H1 (cell line): Measurements from ENCODE around the gene KCNMA1. TPM values are rescaled to one million over a fixed set of nuclear protein-coding genes. Genes with fewer than 3 reads are reported as not detected.

Source experiments
- CTCF ChIA-PET: fragments of 300-600 bp; sonication (Branson Sonifier 250); formaldehyde crosslinking; loops from one replicate; lab custom pipeline; 2021; ENCODE audit not compliant: partially characterized antibody; lab: Charles Lee
- POLR2A ChIA-PET: fragments of 300-600 bp; sonication (Branson Sonifier 250); formaldehyde crosslinking; loops from one replicate; lab custom pipeline; 2021; ENCODE audit warnings: inconsistent platforms; ENCODE audit not compliant: partially characterized antibody; lab: Charles Lee
- DNase-seq, 2 experiments: peaks; one replicate each; pipeline versions ENCODE4 v3.0.0 to v3.0.0-alpha.2; 2010 to 2022; ENCODE audit warnings: low spot score in 2 of 2, low read depth in 1 of 2, mixed read lengths in 1 of 2
- FAIRE-seq: peaks from 2 replicates; lab custom pipeline; 2011; peaks lifted over from hg19 to GRCh38; lab: Jason Lieb, UNC
- H2AFZ ChIP-seq: 2 replicates; pipeline ENCODE4 v1.8.1; 2012; ENCODE audit warnings: low read length, inconsistent platforms
- H2AK5ac ChIP-seq: 2 replicates; pipeline ENCODE4 v1.6.1; 2013; ENCODE audit warnings: low read depth, low read length
- H2BK120ac ChIP-seq: replicated peaks from 2 replicates; pipeline ENCODE3; 2013; ENCODE audit warnings: low read depth, low read length, inconsistent platforms
- H2BK12ac ChIP-seq: 2 replicates; pipeline ENCODE4 v1.6.1; 2013; ENCODE audit warnings: low read depth, low read length
- H2BK15ac ChIP-seq: 2 replicates; pipeline ENCODE4 v1.6.1; 2013; ENCODE audit warnings: low read length
- H2BK20ac ChIP-seq: 2 replicates; pipeline ENCODE4 v1.6.1; 2013; ENCODE audit warnings: low read length
- H2BK5ac ChIP-seq: 2 replicates; pipeline ENCODE4 v1.6.1; 2013; ENCODE audit warnings: low read depth, low read length
- H3K14ac ChIP-seq: 2 replicates; pipeline ENCODE4 v1.6.1; 2013; ENCODE audit warnings: inconsistent platforms; ENCODE audit not compliant: insufficient read length
- H3K18ac ChIP-seq: 2 replicates; pipeline ENCODE4 v1.6.1; 2013; ENCODE audit warnings: low read length; ENCODE audit errors: extremely low read depth
- H3K23ac ChIP-seq: 2 replicates; pipeline ENCODE4 v1.6.1; 2013; ENCODE audit warnings: inconsistent platforms; ENCODE audit not compliant: insufficient read length
- H3K23me2 ChIP-seq: 2 replicates; pipeline ENCODE4 v1.6.1; 2013; ENCODE audit warnings: low read depth, low read length
- H3K27ac ChIP-seq: 2 replicates; pipeline ENCODE4 v1.6.1; 2011; ENCODE audit warnings: low read depth, low read length, inconsistent platforms
- H3K27me3 ChIP-seq, 4 experiments: replicated peaks in 1 of 4; 1 replicate in 1 of 4; 2 replicates in 3 of 4; pipeline versions ENCODE4 v1.6.1 to v1.8.1; 2011 to 2013; ENCODE audit warnings: low read length in 3 of 4, mild to moderate bottlenecking in 3 of 4, inconsistent platforms in 2 of 4, mixed read lengths in 2 of 4, moderate library complexity in 1 of 4; ENCODE audit not compliant: control insufficient read depth in 3 of 4, insufficient read depth in 3 of 4; ENCODE audit errors: extremely low read depth in 1 of 4
- H3K36me3 ChIP-seq, 4 experiments: 2 replicates each; pipeline versions ENCODE4 v1.6.1 to v1.8.1; 2011 to 2013; ENCODE audit warnings: mild to moderate bottlenecking in 4 of 4, low read length in 3 of 4, moderate library complexity in 2 of 4, control low read depth in 1 of 4, inconsistent platforms in 1 of 4; ENCODE audit not compliant: insufficient read depth in 4 of 4, control insufficient read depth in 2 of 4
- H3K4ac ChIP-seq: replicated peaks from 2 replicates; pipeline ENCODE3; 2013; ENCODE audit warnings: low read length, low read depth, mixed read lengths, inconsistent platforms; ENCODE audit not compliant: insufficient read length
- H3K4me1 ChIP-seq, 4 experiments: replicated peaks in 1 of 4; 1 replicate in 1 of 4; 2 replicates in 3 of 4; pipeline versions ENCODE4 v1.6.1 to v1.8.1; 2011 to 2013; ENCODE audit warnings: low read length in 3 of 4, inconsistent platforms in 2 of 4, mixed read lengths in 1 of 4; ENCODE audit not compliant: insufficient read depth in 4 of 4, control insufficient read depth in 3 of 4
- H3K4me2 ChIP-seq, 2 experiments: 2 replicates each; pipeline versions ENCODE4 v1.6.1 to v1.8.1; 2011 to 2013; ENCODE audit warnings: low read depth in 2 of 2, low read length in 2 of 2, control low read depth in 1 of 2, inconsistent platforms in 1 of 2, mild to moderate bottlenecking in 1 of 2; ENCODE audit not compliant: insufficient read depth in 1 of 2
- H3K4me3 ChIP-seq, 4 experiments: fragments of 200-600, 300-600 bp in 1 of 4; sonication (generic), shearing (Covaris generic), sonication (Bioruptor Twin) in 1 of 4; 2 replicates each; pipeline versions ENCODE4 v1.5.1 to v1.8.1; 2011 to 2016; ENCODE audit warnings: low read length in 4 of 4, low read depth in 3 of 4, control low read depth in 2 of 4, inconsistent platforms in 2 of 4, mild to moderate bottlenecking in 2 of 4, mixed read lengths in 1 of 4, moderate library complexity in 1 of 4; ENCODE audit not compliant: insufficient read depth in 2 of 4; ENCODE audit errors: extremely low read depth in 1 of 4
- H3K56ac ChIP-seq: replicated peaks from 2 replicates; pipeline ENCODE3; 2013; ENCODE audit warnings: low read depth, mild to moderate bottlenecking, mixed read lengths, low read length, inconsistent platforms; ENCODE audit not compliant: insufficient read length
- H3K79me1 ChIP-seq: 2 replicates; pipeline ENCODE4 v1.6.1; 2013; ENCODE audit warnings: low read depth, low read length, control low read depth
- H3K79me2 ChIP-seq, 2 experiments: 2 replicates each; pipeline versions ENCODE4 v1.6.1 to v1.8.1; 2012 to 2013; ENCODE audit warnings: low read length in 2 of 2, mild to moderate bottlenecking in 2 of 2, inconsistent platforms in 1 of 2; ENCODE audit not compliant: insufficient read depth in 2 of 2, control insufficient read depth in 1 of 2
- H3K9ac ChIP-seq, 4 experiments: replicated peaks in 1 of 4; 1 replicate in 1 of 4; 2 replicates in 3 of 4; pipeline versions ENCODE4 v1.6.1 to v1.8.1; 2011 to 2013; ENCODE audit warnings: low read depth in 3 of 4, low read length in 3 of 4, control low read depth in 2 of 4, mild to moderate bottlenecking in 2 of 4, moderate library complexity in 2 of 4, inconsistent platforms in 1 of 4; ENCODE audit errors: extremely low read depth in 1 of 4
- H3K9me3 ChIP-seq, 2 experiments: 2 replicates each; pipeline versions ENCODE4 v1.6.1 to v1.8.1; 2012 to 2013; ENCODE audit warnings: mild to moderate bottlenecking in 2 of 2, moderate library complexity in 2 of 2, control low read depth in 1 of 2, inconsistent platforms in 1 of 2, low read depth in 1 of 2, low read length in 1 of 2, mixed read lengths in 1 of 2; ENCODE audit not compliant: insufficient read depth in 2 of 2
- H4K20me1 ChIP-seq, 2 experiments: replicated peaks in 1 of 2; 2 replicates each; pipeline versions ENCODE3 to v1.8.1; 2011 to 2013; ENCODE audit warnings: inconsistent platforms in 2 of 2, low read length in 2 of 2, mild to moderate bottlenecking in 1 of 2; ENCODE audit not compliant: insufficient read depth in 2 of 2, control insufficient read depth in 1 of 2
- H4K5ac ChIP-seq: 2 replicates; pipeline ENCODE4 v1.6.1; 2013; ENCODE audit warnings: low read length, low read depth, mixed read lengths, inconsistent platforms; ENCODE audit not compliant: insufficient read length
- H4K8ac ChIP-seq: 2 replicates; pipeline ENCODE4 v1.8.0; 2013; ENCODE audit warnings: mild to moderate bottlenecking, moderate library complexity, low read length, inconsistent platforms; ENCODE audit not compliant: insufficient read depth; ENCODE audit errors: extremely low read depth
- H4K91ac ChIP-seq: replicated peaks from 2 replicates; pipeline ENCODE3; 2013; ENCODE audit warnings: low read length, mixed read lengths, inconsistent platforms; ENCODE audit not compliant: insufficient read length
- ASH2L ChIP-seq: fragments of 200-600, 300-600 bp; sonication (generic); IDR thresholded peaks from one replicate; pipeline ENCODE4 v1.7.1; 2017; ENCODE audit warnings: low read length
- CEBPB ChIP-seq: IDR thresholded peaks from 2 replicates; pipeline ENCODE4 v1.6.1; 2012; ENCODE audit warnings: low read depth, low read length
- E2F6 ChIP-seq: IDR thresholded peaks from 2 replicates; pipeline ENCODE4 v1.6.1; 2012; ENCODE audit warnings: inconsistent platforms
- MAFK ChIP-seq: IDR thresholded peaks from 2 replicates; pipeline ENCODE4 v1.6.1; 2012; ENCODE audit warnings: low read depth, mild to moderate bottlenecking, improper control_type of control experiment, low read length
- SP4 ChIP-seq: IDR thresholded peaks from 2 replicates; pipeline ENCODE4 v1.6.1; 2012; ENCODE audit warnings: low read length, inconsistent platforms
- TAF7 ChIP-seq: optimal IDR thresholded peaks from 2 replicates; pipeline ENCODE3; 2011; ENCODE audit warnings: low read depth, mild to moderate bottlenecking, inconsistent platforms, low read length, moderate library complexity, borderline replicate concordance
- ZNF274 ChIP-seq: IDR thresholded peaks from 2 replicates; pipeline ENCODE4 v1.7.0; 2012; ENCODE audit warnings: low read length, borderline replicate concordance; ENCODE audit errors: extremely low read depth
- WGBS, 2 experiments: shearing (Covaris generic) in 1 of 2; methylation state at CpG; one replicate each; pipeline versions ENCODE4 v1.1.6 to v1.1.7; 2013 to 2015; ENCODE audit warnings: low lambda C conversion rate in 2 of 2, mixed read lengths in 2 of 2, inconsistent platforms in 1 of 2, low coverage in 1 of 2, missing lambda C conversion rate in 1 of 2; ENCODE audit not compliant: insufficient replicate concordance in 2 of 2, insufficient coverage in 1 of 2, insufficient read length in 1 of 2; ENCODE audit errors: extremely low coverage in 1 of 2, missing lambda C conversion rate in 1 of 2; 5-methylcytosine and 5-hydroxymethylcytosine counted together
- polyA plus RNA-seq, 7 experiments: library from polyadenylated mRNA; depleted of rRNA in 3 of 7; stranded (reverse) in 5 of 7; unstranded in 2 of 7; fragments of >200 nt in 5 of 7; fragments of 200-250 nt in 2 of 7; gene quantifications; 1 replicate in 5 of 7; 2 replicates in 1 of 7; 4 replicates in 1 of 7; pipeline versions ENCODE4 v1.2.1 to v1.2.3, GENCODE V29; 2011 to 2013; ENCODE audit warnings: missing spikeins in 2 of 7, mixed read lengths in 2 of 7
- total RNA-seq: library from RNA; stranded (reverse); fragmentation: NEBNext Ultra II Directional; extraction: Animal tissue kit (Norgen Biotek cat#: 25700); gene quantifications from 2 replicates; pipeline ENCODE4 v1.2.1, GENCODE V29; 2021

The KCNMA1 gene
- total and polyA plus RNA-seq, 2 of the 8 experiments (the other 6 are each of a cell fraction or from before 2014, with no cell fraction given): 10.2 to 11.1 TPM

GRCh38 chr10:77686096-77686495 is 48.5 kb upstream of the KCNMA1 start:
- WGBS, 2 experiments: 56% methylated on average over 3 of the region's 3 CpGs; no CpG with 5 or more reads in 1 of the 2 experiments
- Histone ChIP-seq H3K27me3 (no peaks in the 10 kb centered on the region), H3K27ac (no peak overlapping the region), H2BK5ac (no peak overlapping the region), H2BK20ac (no peak overlapping the region), H3K4ac (no peak overlapping the region), H3K9me3 (no peaks in the 10 kb centered on the region), H3K18ac (no peak overlapping the region), H3K56ac (no peak overlapping the region), H2BK12ac (no peak overlapping the region), H2BK15ac (no peak overlapping the region), H3K23ac (no peak overlapping the region), H4K20me1 (no peaks in the 10 kb centered on the region), H3K4me2 (peak overlapping the region in 1 of 2 experiments; percentile 28; a peak in 2 of 4 replicates), H4K91ac (no peak overlapping the region), H2AK5ac (no peak overlapping the region), H2BK120ac (no peak overlapping the region), H3K79me2 (no peaks in the 10 kb centered on the region), H3K9ac (no peak overlapping the region), H3K36me3 (no peaks in the 10 kb centered on the region), H3K14ac (no peak overlapping the region), H3K23me2 (no peaks in the 10 kb centered on the region), H3K4me1 (peaks cover 0 to 23% (median 15%) of the 10 kb centered on the region in 4 experiments), H3K79me1 (no peaks in the 10 kb centered on the region; the same call in 1 of the 2 replicates), H4K8ac (no peak overlapping the region), H3K4me3 (no peak overlapping the region), H4K5ac (no peak overlapping the region), H2AFZ (peak overlapping the region; percentile 10; the same call in 1 of the 2 replicates)
- ChIA-PET CTCF (interaction anchor here (0.6 to 12.7 kb wide), 10 partner anchors 18 to 152 kb away, joined by 3 to 112 read pairs (median 4); no protein-coding TSS in a partner anchor), POLR2A (interaction anchor here (1.2 kb wide), 1 partner anchor 25 kb away, joined by 4 read pairs; no protein-coding TSS in a partner anchor)
- DNase-seq (peak in 1 of 2 experiments; percentile 43), FAIRE-seq (no peak)
- TF ChIP-seq E2F6: peak; percentile 60
- no peak for TF ChIP-seq CEBPB
- TF ChIP-seq ASH2L: no peak
- no peak for TF ChIP-seq SP4
- TF ChIP-seq TAF7: no peak
- TF ChIP-seq ZNF274: no peak
- no peak for TF ChIP-seq MAFK
